Epithelial cell of esophagus (primary cell): ENCODE measurements around the gene VPS18.

Source experiments
- DNase-seq: peaks from one replicate; pipeline ENCODE4 v3.0.0; 2010; ENCODE audit warnings: low read depth
- H3K4me3 ChIP-seq: 2 replicates; pipeline ENCODE4 v1.5.1; 2011; ENCODE audit warnings: mild to moderate bottlenecking, low read length, control low read depth
- CTCF ChIP-seq: IDR thresholded peaks from 2 replicates; pipeline ENCODE4 v1.5.1; 2011; ENCODE audit warnings: low read depth, mild to moderate bottlenecking, low read length, control low read depth, inconsistent platforms; ENCODE audit not compliant: insufficient read depth; ENCODE audit errors: missing control alignments

The VPS18 gene

GRCh38 chr15:40952301-40952900 lies 58.2 kb downstream of the VPS18 start:
- H3K4me3 ChIP-seq = peak overlapping the region; percentile 79
- DNase-seq = no peak
- TF ChIP-seq CTCF = no peak

GRCh38 chr15:40952901-40953712 lies 58.9 kb downstream of the VPS18 start, which contains the start of gene CHAC1:
Gene CHAC1, plus strand, starts transcription at chr15:40953471. Its CDS starts 113 bp downstream, at chr15:40953584.
- peak within 1 kb of the TSS; percentile 79 for H3K4me3 ChIP-seq
- TF ChIP-seq CTCF = no peak
- peak; percentile 98 for DNase-seq
